K562 (cell line): ENCODE measurements around the gene BCORL1. TPM values are rescaled to one million over a fixed set of nuclear protein-coding genes. Genes with fewer than 3 reads are reported as not detected.

ENCODE experiments used
- HOMEZ ChIP-seq: fragments of 250-450 bp; sonication (Bioruptor Pico); IDR thresholded peaks from 2 replicates; pipeline ENCODE4 v1.4.0; 2020; ENCODE audit warnings: mild to moderate bottlenecking, moderate library complexity
- JUN ChIP-seq, 2 experiments: sonication (generic) in 1 of 2; formaldehyde crosslinking in 1 of 2; IDR thresholded peaks; 2 replicates each; pipeline versions ENCODE4 v1.6.1 to v1.8.0; 2012 to 2022; ENCODE audit warnings: borderline replicate concordance in 2 of 2, mild to moderate bottlenecking in 2 of 2, improper control_type of control experiment in 1 of 2, low read depth in 1 of 2, low read length in 1 of 2, missing genetic modification reagents in 1 of 2
- SOX6 ChIP-seq: fragments of 450-650 bp; IDR thresholded peaks from 2 replicates; pipeline ENCODE4 v1.6.1; 2014; ENCODE audit warnings: mild to moderate bottlenecking
- TGIF2 ChIP-seq: sonication (generic); formaldehyde crosslinking; IDR thresholded peaks from 2 replicates; pipeline ENCODE4 v1.8.1; 2022; ENCODE audit warnings: mild to moderate bottlenecking, missing genetic modification reagents, moderate library complexity
- TOE1 ChIP-seq, 2 experiments: fragments of 450-650 bp in 1 of 2; sonication (generic) in 1 of 2; formaldehyde crosslinking in 1 of 2; IDR thresholded peaks; 2 replicates each; pipeline versions ENCODE4 v1.7.1 to v1.8.0; 2016 to 2022; ENCODE audit warnings: borderline replicate concordance in 2 of 2, mild to moderate bottlenecking in 2 of 2, antibody characterized with exemption in 1 of 2, inconsistent platforms in 1 of 2, low read depth in 1 of 2, missing genetic modification reagents in 1 of 2, moderate library complexity in 1 of 2
- polyA plus RNA-seq, 8 experiments: library from polyadenylated mRNA; depleted of rRNA in 4 of 8; stranded (reverse) in 5 of 8; unstranded in 3 of 8; fragments of >200 nt; fragmentation: Nextera tagmentation in 2 of 8; fragmentation: Illumina TruSeq in 1 of 8; extraction: Ambion mirVana in 2 of 8; extraction: Trizol in 1 of 8; gene quantifications; 2 replicates each; pipeline versions ENCODE4 v1.2.1 to v1.2.3, GENCODE V29; 2011 to 2014; ENCODE audit warnings: inconsistent platforms in 1 of 8, missing spikeins in 1 of 8
- total RNA-seq, 7 experiments: library from RNA; depleted of rRNA in 6 of 7; stranded (reverse); fragments of >200 nt in 6 of 7; fragmentation: Illumina TruSeq in 2 of 7; extraction: Trizol in 2 of 7; gene quantifications; 2 replicates each; pipeline versions ENCODE4 v1.2.1 to v1.2.3, GENCODE V29; 2011 to 2021; ENCODE audit warnings: low replicate concordance in 1 of 7
- TF ChIP-seq, protein P1 (sequence below): sonication (generic); formaldehyde crosslinking; IDR thresholded peaks from 2 replicates; pipeline ENCODE4 v1.9.0; 2022; ENCODE audit warnings: mild to moderate bottlenecking, missing genetic modification reagents
- TF ChIP-seq, protein P2 (sequence below): sonication (generic); formaldehyde crosslinking; IDR thresholded peaks from 2 replicates; pipeline ENCODE4 v1.8.0; 2022; ENCODE audit warnings: mild to moderate bottlenecking, missing genetic modification reagents

Gene BCORL1
- total and polyA plus RNA-seq, 9 of the 15 experiments (the other 6 are each of a cell fraction or from before 2014, with no cell fraction given), result 0.48 to 29.6 (median 2.1) TPM

DNA sequence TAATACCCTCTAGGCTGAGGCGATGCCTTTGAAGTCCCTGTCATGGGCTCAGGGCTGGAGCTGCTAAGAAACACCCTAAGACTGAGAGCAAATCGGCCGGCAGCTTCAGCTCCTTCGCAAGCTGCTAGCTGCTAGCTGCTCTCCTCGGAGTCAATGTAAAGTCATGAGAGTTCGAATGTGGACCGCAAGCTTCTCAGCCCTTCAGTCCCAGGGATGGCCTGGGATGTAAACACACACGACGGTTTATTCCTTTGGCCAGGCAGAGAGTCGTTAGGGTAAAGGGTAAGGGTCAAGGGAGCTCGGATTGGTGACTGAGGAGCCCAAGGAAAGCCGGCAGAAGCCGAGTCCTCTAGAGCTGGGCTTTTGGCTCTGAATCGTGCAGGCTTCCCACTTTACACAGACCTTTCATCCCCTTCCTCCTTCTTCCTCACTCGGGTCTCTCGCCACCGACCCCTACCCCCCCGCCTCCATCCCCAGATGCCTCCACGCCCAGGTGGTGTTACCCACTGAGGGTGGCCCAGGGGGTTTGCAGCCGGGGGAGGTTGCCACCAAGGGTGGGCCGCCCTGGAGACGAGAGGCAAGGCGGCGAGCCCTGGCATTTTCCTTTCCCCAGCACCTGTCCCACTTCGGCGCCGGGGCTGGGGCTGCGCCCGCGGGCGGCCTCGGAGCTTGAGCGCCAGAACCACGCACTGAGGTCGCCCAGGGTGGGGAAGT is 3.1 kb upstream of the BCORL1 start (continued):
- TF ChIP-seq TGIF2 (CRISPR knock-in tag) (no peak), HOMEZ (CRISPR knock-in tag) (no peak), TOE1 (IDR thresholded peaks at IDR 0.05; ENCODE audit: borderline replicate concordance) (no peak), TOE1 (CRISPR knock-in tag; IDR thresholded peaks at IDR 0.05; ENCODE audit: borderline replicate concordance, low read depth) (no peak), SOX6 (no peak), JUN (IDR thresholded peaks at IDR 0.05; ENCODE audit: borderline replicate concordance, low read depth, low read length) (no peak), JUN (CRISPR knock-in tag; IDR thresholded peaks at IDR 0.05; ENCODE audit: borderline replicate concordance) (no peak)
- TF ChIP-seq, protein P1, sequence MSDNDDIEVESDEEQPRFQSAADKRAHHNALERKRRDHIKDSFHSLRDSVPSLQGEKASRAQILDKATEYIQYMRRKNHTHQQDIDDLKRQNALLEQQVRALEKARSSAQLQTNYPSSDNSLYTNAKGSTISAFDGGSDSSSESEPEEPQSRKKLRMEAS (CRISPR knock-in tag), result no peak
- TF ChIP-seq, protein P2, sequence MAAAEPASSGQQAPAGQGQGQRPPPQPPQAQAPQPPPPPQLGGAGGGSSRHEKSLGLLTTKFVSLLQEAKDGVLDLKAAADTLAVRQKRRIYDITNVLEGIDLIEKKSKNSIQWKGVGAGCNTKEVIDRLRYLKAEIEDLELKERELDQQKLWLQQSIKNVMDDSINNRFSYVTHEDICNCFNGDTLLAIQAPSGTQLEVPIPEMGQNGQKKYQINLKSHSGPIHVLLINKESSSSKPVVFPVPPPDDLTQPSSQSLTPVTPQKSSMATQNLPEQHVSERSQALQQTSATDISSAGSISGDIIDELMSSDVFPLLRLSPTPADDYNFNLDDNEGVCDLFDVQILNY (CRISPR knock-in tag), result no peak
